Astrocyte of the spinal cord (primary cell): ENCODE data around the gene HAGH.
"Not testable (repeated sequence)": the region's sequence is repeated elsewhere in the genome, so short reads cannot be mapped to it uniquely, and the experiment has no call there.

Experiments used
- DNase-seq: peaks from one replicate; pipeline ENCODE4 v3.0.0; 2011; ENCODE audit warnings: low read depth, low spot score
- H3K4me3 ChIP-seq: 2 replicates; pipeline ENCODE4 v1.5.1; 2011; ENCODE audit warnings: low read depth, mild to moderate bottlenecking, low read length, moderate library complexity
- CTCF ChIP-seq: IDR thresholded peaks from 2 replicates; pipeline ENCODE4 v1.5.1; 2012; ENCODE audit warnings: low read depth, mild to moderate bottlenecking, low read length, inconsistent platforms
- in situ Hi-C: cut with HindIII; loops from 2 replicates; pipeline ENCODE4 v1.10.0; 2017; ENCODE audit warnings: low sequenced_read_pairs

HAGH gene

GRCh38 chr16:1826691-1827573 is at the start of gene HAGH, which contains the start of gene FAHD1:
TSS of gene HAGH (minus strand) at chr16:1826825. CDS start at chr16:1826787, 38 bp downstream.
TSS of gene FAHD1 (plus strand) at chr16:1827206. CDS start at chr16:1827239, 33 bp downstream.
- no peak for TF ChIP-seq CTCF
- in situ Hi-C loops, result no loop called here
- DNase-seq, result peak; percentile 97

GRCh38 chr16:1876066-1876465 is 49.4 kb upstream of the HAGH start:
- in situ Hi-C loops, H3K4me3 ChIP-seq, DNase-seq: not testable (repeated sequence)

More at GRCh38 chr16:1826691-1827573, at the start of gene HAGH, which contains the start of gene FAHD1:
- peak within 1 kb of the TSS; percentile 89 for H3K4me3 ChIP-seq

- in situ Hi-C loops, result no loop called here
- DNase-seq, result no peak
- H3K4me3 ChIP-seq, result no peak overlapping the region
- TF ChIP-seq CTCF, result no peak
Observed at GRCh38 chr16:1874854-1875253, 48.2 kb upstream of the HAGH start.

GRCh38 chr16:1871974-1872635 is 45.5 kb upstream of the HAGH start, which contains the start of gene MEIOB:
TSS of gene MEIOB (minus strand) at chr16:1872164. CDS start at chr16:1868175, 3,989 bp downstream.
- in situ Hi-C loops, result no loop called here
- peak within 1 kb of the TSS; percentile 29 for H3K4me3 ChIP-seq
- peak; percentile 6 for DNase-seq
- no peak for TF ChIP-seq CTCF

GRCh38 chr16:1870365-1871082 is 43.9 kb upstream of the HAGH start:
- in situ Hi-C loops, result no loop called here
- DNase-seq, result peak; percentile 66
- no peak overlapping the region for H3K4me3 ChIP-seq

GRCh38 chr16:1865902-1866690 is 39.5 kb upstream of the HAGH start:
- H3K4me3 ChIP-seq, result no peak overlapping the region
- no peak for DNase-seq
- in situ Hi-C loops, result no loop called here
- TF ChIP-seq CTCF, result no peak

More at GRCh38 chr16:1870365-1871082, 43.9 kb upstream of the HAGH start:
- no peak for TF ChIP-seq CTCF
